Measurements from ENCODE around the gene ATP6V0D1. TPM values are rescaled to one million over a fixed set of nuclear protein-coding genes. Genes with fewer than 3 reads are reported as not detected.

The ATP6V0D1 gene
- total and polyA plus RNA-seq, 9 donors: 32.5 to 113 (median 63.0) TPM

DNA sequence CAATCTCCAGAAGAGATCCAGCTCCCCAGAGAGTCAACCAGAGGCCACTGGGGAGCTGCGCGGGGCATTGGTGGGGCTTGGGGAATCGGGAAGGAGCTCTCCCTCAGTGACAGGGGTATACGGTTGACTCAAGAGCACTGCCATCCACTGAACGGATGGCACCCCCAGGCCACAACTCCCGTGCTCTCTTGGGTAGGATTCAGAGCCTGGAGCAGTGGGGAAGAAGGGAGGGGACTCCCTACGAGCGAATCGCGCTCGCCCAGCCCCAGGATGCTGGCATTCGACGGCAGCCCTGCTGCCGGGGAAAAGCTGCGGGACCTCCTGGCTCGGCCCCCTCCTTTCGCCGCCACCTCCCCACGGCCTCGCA is 87.2 kb downstream of the ATP6V0D1 start:
- TF ChIP-seq EP300 (IDR thresholded peaks at IDR 0.05) (no peak), POLR2A (IDR thresholded peaks at IDR 0.05) (no peak)
- TF ChIP-seq, protein P1, sequence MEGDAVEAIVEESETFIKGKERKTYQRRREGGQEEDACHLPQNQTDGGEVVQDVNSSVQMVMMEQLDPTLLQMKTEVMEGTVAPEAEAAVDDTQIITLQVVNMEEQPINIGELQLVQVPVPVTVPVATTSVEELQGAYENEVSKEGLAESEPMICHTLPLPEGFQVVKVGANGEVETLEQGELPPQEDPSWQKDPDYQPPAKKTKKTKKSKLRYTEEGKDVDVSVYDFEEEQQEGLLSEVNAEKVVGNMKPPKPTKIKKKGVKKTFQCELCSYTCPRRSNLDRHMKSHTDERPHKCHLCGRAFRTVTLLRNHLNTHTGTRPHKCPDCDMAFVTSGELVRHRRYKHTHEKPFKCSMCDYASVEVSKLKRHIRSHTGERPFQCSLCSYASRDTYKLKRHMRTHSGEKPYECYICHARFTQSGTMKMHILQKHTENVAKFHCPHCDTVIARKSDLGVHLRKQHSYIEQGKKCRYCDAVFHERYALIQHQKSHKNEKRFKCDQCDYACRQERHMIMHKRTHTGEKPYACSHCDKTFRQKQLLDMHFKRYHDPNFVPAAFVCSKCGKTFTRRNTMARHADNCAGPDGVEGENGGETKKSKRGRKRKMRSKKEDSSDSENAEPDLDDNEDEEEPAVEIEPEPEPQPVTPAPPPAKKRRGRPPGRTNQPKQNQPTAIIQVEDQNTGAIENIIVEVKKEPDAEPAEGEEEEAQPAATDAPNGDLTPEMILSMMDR (IDR thresholded peaks at IDR 0.05): no peak
- no peaks in the 10 kb centered on the region for H3K36me3 ChIP-seq
- peaks cover 10% of the 10 kb centered on the region for H3K4me1 ChIP-seq (ENCODE audit: insufficient read depth)
- 5 to 8% (median 6%) methylated on average over 20 of the region's 20 CpGs for WGBS, 3 donors
- peak in 1 of 5 donors; percentile 56 for DNase-seq
- no peaks in the 10 kb centered on the region for H3K27me3 ChIP-seq
- no peaks in the 10 kb centered on the region for H3K9me3 ChIP-seq
- H3K4me3 ChIP-seq: peak overlapping the region; percentile 32
- intact Hi-C loops (cut with DNase I): loop anchor here in 2 of 4 donors (10.0 kb wide), 2 partner anchors 109 to 429 kb away; partner anchors contain the start of gene CES3 (in 1 of the 2)
- no peak overlapping the region for H3K27ac ChIP-seq

DNA sequence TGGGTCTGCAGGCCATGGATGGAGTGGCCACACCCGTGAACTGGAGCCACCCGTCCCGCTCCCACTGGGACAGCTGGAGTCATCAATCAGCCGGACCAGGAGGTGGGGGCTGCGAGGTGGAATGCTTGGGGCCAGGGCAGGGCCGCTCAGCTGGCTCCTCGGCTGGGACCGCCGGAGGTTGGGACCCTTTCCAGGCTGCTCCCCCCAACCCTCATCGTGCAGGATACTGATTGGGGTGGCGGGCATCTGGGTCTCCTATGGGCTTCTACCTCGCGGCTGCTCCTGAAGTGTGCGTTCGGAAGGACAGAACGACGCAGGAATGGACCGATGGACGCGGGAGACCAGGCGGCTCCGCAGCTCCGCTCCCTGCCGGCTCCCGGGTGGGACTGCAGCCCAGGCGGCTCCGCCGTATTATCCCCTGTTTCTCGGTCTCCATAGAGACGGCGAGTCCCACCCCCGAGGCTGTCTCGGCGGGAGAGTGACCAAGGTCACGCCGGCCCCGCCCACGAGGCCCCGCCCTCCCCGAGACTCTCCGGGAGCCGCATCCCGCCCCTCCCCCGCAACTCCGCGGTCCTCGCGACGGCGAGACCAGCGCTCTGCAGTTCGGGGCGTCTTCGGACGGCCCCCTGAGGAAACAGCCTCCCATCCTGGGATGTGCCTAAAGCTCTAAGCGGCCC is 87.7 kb downstream of the ATP6V0D1 start, which contains the start of gene TPPP3:
Gene TPPP3 (minus strand): TSS at position 388 of the 677 bp plus-strand sequence. CDS start 2,387 bp downstream, outside the sequence.
- H3K9me3 ChIP-seq: no peaks in the 10 kb centered on the region
- DNase-seq: peak; percentile 85 to 94 (median 93)
- intact Hi-C loops (cut with DNase I): loop anchor here in 2 of 4 donors (10.0 kb wide), 2 partner anchors 108 to 428 kb away; partner anchors contain the start of gene CES3 (in 1 of the 2)
- no peaks in the 10 kb centered on the region for H3K36me3 ChIP-seq
- no peak within 1 kb of the TSS for H3K27ac ChIP-seq
- TF ChIP-seq, protein P1 (IDR thresholded peaks at IDR 0.05): peak; percentile 58 to 79 (median 62)
- TF ChIP-seq EP300 (IDR thresholded peaks at IDR 0.05) (no peak), POLR2A (IDR thresholded peaks at IDR 0.05) (peak; percentile 33)
- H3K27me3 ChIP-seq: no peaks in the 10 kb centered on the region
- WGBS, 3 donors: 1 to 2% (median 1%) methylated on average over 27 to 56 of the region's 56 CpGs
- peaks cover 10% of the 10 kb centered on the region for H3K4me1 ChIP-seq (ENCODE audit: insufficient read depth)
- H3K4me3 ChIP-seq: peak within 1 kb of the TSS; percentile 32

DNA sequence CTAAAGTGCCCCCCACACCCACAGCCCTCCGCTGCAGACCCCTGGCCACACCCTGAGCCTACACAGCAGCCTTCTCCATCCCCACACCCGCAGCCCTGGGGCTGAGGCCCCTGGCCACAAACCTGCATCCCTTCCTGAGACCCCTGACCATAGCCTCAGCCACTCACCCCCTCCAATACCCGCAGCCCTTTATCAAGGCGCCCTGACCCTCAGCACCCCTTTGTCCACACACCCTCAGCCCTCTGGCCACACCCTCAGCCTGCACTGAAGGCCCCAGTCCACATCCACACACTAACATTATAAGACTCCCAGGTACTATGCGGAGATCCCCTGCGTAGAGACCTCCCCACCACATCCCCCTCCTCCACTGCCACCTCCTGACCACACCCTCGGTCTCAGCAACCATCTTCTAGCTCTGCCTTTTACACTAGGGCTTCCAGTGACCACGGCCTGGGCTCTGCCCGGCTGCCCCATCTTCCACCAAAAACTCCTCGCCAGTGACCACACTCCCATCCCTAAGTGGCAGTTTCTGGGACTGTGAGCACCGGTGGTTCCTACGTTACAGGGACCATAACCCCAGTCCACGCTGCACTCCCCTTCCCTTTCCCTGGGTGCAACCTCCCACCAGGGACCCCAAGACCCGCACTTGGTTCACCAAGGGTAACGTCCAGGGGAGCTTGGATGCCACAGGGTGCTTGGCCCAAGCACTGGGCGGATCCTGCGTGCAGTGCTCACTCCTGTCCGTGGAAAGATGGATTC is 88.5 kb downstream of the ATP6V0D1 start:
- peaks cover 10% of the 10 kb centered on the region for H3K4me1 ChIP-seq (ENCODE audit: insufficient read depth)
- peak overlapping the region; percentile 32 for H3K4me3 ChIP-seq
- H3K9me3 ChIP-seq: no peaks in the 10 kb centered on the region
- intact Hi-C loops (cut with DNase I): loop anchor here in 2 of 4 donors (10.0 kb wide), 2 partner anchors 108 to 428 kb away; partner anchors contain the start of gene CES3 (in 1 of the 2)
- no peaks in the 10 kb centered on the region for H3K27me3 ChIP-seq
- H3K36me3 ChIP-seq: no peaks in the 10 kb centered on the region
- TF ChIP-seq, protein P1 (IDR thresholded peaks at IDR 0.05): no peak
- TF ChIP-seq EP300 (IDR thresholded peaks at IDR 0.05) (no peak), POLR2A (IDR thresholded peaks at IDR 0.05) (no peak)
- no peak overlapping the region for H3K27ac ChIP-seq
- WGBS, 3 donors: 68 to 75% (median 73%) methylated on average over 18 of the region's 18 CpGs
- DNase-seq: peak in 2 of 5 donors; percentile 27 to 33
